GM18858 (cell line): ENCODE data around the gene JPH4.

Experiments
- ATAC-seq: cut with Tn5 transposase; IDR thresholded peaks from one replicate; pipeline ENCODE4 v1.9.1; 2021; ENCODE audit not compliant: unreplicated experiment

JPH4 gene

DNA sequence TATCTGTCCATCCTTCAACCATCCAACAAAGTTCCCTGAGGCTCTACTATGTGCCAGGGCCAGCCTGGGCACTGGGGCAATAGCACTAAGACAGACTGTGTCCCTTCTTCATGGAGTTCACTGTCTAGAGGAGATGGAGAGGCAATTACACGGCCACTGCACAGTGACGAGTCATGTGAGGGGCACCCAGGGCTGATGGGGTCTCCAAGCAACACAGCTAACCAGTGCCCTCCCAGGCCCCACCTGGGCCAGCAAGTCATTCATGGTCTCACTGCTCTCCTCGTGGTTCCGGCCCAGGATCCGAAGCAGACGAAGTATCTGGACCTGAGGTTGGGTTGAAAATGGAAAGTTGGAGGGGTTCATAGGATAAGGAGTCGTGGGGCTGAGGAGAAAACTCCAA is 13.7 kb downstream of the JPH4 start:
- ATAC-seq, result no peak

DNA sequence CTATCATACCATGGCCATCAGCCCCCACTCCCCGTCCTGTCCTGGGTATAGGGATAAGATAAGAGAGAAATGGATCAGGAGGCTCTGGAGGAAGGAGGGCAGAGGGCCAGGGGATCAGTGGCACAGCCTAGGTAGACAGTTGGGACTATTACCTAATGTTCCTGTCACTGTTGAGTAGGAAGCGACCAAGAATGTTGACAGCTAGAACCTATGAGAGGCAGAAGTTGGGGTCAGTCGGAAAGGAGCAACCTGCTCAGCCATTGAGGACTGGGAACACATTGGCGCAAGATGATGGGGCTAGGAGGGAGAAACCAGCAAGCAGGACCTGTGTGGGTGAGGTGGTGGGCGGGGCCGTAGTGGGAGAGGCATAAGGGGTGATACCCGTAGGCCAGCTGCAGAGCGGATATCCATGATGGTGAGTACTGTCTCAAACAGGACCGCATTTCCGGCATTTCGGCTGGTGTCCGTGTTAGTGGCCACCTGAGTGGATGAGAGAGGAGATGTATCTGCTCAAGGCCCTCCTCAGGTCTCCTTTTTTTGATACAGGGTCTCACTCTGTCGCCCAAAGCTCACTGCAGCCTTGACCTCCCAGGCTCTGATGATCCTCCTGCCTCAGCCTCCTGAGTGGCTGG is 14.3 kb downstream of the JPH4 start:
- ATAC-seq, result no peak

DNA sequence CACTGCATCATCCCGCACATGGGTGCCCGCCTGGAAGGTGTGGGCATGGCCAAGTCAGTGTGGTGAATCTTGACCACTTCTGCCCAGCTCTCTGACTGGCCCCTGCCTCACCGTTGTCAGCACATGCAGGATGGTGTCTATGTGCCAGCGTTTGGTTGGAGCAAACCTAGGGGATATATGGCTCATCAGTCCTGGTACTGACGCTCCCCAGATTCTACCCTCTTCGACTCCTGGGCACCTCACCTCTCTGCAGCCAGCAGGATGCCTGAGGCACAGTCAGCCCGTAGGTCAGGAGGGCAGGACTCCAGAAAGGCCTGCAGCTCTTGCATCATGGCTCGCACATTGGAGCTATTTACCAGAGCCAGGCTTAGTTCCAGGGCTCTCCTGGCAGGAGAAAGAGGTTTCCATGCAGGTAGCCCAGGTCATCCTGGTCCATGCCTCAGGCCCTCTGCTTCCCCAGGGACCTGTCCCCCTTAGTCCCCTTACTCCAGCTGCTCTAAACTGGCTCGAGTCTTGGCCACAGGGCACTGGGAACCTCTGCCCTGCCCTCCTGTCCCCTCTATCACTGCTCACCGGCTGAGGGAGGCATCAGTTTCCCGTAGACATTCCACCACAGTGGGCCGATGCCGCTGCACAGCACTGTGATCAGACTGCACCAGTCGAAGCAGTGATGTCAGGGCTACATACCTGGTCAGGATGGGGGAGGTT is 15.0 kb downstream of the JPH4 start:
- no peak for ATAC-seq

DNA sequence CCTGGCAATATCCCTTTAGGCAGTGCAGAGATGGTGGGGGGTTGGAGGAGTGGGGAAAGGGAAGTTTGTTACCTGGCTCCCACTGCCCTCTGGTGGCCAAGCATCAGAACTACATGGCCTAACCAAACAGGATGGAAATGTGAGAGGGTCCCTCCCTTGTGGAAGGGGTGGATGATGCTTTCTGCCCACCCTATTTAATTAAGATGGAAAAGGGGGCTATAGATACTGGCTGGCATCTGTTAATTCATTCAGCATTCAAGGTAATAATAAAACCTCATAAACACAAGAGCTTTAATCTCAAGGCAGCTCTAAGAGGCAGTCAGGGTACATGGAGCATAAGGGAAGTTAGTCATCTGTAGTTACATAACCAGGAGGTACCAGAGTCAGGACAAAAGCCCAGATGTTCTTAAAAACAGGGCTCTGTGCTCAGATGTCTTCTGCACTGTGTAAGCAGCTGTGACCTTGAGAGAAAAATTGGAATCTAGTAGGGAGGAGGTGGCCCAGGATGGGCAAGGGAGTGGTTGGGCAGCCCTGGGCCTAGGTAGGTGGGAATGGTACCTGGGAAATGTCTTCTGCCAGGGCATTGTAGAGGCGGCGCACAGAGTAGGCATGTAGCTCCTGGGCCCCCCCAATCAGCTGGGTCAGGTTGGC is 15.6 kb downstream of the JPH4 start:
- no peak for ATAC-seq

DNA sequence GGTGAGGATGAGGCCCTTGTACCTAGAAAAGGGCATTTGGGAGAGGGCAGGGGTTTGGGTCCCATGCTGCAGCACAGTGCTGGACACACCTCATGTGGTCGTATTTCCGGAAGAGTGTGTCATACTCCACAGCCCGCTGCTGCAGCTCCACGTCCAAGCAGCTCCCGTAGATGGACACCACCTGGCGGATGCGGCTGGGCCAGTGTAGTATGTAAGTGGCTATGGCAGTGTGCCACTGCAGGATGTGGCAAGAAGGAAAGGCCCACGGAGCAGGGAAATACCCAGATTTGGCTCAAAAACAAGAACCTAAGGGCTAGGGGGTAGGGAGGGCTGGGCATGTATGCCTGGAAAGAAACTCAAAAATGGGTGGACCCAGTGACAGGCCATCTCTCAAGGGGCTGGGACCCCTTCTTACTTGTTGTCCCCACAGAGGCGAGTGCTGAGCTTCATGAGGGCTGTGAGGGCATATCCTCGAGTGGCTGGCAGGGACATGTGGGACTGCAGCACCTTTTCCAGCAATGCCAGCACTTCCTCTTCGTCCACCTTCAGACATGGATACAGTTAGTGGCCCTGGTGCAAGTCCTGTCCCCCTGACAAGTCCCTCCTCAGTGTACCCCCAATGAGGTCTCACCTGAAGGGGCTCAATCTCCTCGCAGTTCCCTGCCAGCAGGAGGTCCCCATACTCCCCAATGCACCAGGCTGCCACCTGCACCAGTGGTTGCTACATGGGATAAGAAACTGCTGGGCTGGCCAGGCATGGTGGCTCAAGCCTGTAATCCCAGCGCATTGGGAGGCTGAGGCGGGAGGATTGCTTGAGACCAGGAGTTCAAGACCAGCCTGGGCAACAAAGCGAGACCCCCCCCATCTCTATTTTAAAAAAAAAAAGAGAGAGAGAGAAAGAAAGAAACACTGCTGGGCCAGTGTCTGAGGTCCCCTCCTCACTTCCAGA is 16.4 kb downstream of the JPH4 start:
- ATAC-seq, result no peak

DNA sequence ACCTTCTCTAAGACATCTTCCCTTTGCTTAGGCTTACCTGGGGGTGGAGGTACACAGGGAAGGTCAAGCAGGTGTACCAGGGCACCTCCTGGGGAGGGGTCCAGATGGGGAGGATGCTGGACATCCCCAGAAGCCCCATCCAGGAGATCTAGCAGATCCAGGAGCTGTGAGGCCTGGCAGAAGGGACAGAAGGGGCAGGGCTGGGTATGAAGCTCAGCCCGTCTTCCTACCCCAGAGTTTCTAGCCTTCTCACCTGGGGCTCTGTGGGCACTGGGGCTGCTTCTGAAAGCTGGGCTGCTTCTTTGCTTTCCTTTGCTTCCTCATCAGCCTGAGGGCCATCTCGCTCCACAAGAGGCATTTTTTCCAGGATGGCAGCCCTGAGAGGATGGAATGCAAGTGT is 17.3 kb downstream of the JPH4 start:
- no peak for ATAC-seq

DNA sequence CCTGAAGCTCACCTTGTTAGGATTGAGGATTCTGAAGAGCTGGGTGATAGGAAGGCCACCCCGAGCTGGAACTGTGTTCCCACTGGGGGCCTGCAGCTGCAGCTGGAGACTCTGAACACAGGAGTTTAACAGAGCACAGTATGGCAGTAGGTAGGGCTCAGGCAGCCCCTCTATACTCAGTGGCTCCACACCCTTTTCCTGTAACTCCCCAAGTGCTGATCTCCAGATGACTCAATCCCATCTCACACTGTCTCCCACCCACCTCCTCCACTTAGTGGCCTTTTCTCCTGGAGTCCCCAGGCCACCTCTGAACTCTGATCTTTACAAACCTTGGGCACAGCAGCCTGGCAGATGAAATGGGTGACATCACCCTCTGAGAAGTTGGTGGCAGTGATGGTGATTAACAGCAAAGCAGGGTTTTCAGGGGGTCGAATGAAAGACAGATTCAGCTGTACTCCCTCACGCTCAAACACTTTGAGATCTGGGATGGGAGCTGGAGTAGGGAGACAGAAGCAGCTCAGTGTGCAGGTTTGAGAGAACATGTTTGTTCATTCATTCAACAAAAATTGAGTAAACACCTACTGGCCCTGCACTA is 18.6 kb downstream of the JPH4 start:
- ATAC-seq, result no peak

DNA sequence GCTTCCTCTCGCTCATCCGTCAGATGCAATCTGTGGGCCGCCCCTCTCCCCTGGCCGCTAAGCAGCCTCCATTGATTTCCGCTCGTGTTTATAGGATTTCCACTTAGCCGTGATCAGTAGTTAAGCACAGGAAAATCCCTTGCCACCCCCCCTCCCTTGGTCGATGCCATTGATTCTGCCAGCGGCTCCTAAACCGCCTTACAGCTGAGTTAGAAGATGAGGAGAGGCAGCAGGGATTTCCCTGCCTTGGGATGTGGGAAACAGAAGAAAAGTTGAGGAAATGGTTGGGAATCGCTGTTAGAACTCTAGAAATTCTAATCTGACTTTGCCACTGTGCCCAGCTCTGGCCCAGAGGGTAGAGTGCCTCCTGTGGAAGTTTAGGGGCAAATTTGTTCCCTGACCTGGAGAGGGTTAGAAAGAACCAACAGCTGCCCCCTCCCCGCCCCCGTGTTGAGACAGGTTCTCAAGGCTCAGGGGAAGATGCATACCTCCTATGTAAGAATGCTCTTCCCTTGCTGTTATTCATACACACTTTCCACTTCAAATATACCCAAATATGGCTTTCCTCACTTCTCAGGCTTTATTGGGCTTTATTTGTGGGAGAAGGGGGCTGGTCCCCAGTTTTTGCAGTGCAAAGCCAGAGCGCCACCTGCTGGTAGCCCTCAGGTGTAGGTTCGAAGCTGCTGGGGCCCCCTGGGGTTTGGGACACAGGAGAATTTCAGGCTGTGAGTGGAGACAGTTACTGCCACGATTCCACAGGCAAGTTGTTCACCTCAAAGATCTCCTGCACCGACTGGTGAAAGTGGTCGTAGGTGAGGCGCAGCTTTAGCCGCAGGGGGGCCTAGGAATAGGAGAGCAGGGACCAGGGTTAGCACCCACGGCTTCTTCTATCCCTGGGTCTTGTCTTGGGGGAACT is 19.3 kb downstream of the JPH4 start:
- ATAC-seq, result no peak

DNA sequence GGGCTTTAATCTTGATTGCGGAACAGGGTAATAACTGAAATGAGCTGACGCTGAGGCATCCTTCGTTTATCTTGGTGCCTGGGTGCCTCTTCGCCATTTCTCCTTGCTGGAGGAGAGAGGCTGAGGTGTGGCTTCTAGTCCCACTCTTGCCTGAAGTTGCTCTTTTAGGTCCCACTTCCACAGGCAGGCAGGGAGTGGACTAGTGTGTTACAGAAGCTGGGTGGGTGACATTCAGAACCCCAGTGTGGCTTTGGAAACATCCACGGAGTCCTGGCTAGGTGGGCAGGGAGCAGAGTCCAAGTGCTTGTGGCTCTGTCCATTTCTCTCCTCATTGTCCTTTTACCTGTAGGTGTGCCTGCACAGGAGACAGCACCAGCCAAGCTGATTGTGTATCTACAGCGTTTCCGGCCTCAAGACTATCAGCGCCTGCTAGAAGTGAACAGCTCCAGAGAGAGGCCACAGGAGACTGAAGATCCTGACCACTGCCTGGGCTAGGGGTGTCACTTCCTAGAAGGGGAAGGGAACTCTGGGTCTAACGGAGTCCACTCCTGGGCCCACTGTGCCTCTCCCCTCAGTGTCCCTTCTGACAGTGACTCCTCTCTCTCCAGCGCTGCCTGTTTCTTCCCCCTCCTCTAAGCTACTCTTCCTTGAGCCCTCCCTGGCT is 20.1 kb downstream of the JPH4 start:
- no peak for ATAC-seq

DNA sequence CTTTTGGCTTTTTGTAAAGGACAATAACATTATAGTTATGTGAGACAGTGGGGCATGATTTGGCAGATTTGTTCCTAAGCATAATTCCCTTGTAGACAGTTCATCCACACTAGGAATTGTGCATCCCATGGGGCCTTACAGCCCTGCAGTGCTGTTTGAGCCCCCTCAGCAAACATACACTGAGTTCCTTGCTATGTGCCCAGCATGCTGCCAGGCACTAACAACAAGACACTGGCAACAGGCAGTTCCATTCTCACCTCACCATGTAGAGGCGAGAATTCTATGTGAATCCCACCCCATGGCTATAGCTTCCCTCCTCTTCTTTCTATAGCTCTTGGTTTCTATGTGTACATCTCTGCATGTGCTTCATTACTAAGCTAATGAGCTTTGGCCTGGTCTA is 20.6 kb downstream of the JPH4 start:
- ATAC-seq, result no peak

DNA sequence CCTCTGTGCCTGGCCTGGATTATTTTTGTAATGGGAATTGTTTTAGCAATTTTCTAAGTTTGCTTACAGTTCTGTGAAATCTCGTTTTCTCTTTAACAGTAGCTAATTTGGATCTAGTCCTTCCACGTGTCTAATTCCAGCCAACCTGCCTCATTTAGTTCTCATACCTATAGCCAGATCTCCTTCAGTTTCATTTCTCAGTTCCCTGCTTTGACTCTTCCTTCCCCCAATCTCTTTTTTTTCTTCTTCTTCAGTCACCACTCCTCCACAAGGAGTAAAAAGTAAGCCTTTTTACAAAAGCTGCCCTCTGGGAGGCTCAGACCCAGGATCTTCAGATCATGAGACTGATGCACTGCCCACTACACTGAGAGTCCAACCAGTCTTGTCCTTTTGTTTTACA is 21.1 kb downstream of the JPH4 start:
- ATAC-seq, result no peak

DNA sequence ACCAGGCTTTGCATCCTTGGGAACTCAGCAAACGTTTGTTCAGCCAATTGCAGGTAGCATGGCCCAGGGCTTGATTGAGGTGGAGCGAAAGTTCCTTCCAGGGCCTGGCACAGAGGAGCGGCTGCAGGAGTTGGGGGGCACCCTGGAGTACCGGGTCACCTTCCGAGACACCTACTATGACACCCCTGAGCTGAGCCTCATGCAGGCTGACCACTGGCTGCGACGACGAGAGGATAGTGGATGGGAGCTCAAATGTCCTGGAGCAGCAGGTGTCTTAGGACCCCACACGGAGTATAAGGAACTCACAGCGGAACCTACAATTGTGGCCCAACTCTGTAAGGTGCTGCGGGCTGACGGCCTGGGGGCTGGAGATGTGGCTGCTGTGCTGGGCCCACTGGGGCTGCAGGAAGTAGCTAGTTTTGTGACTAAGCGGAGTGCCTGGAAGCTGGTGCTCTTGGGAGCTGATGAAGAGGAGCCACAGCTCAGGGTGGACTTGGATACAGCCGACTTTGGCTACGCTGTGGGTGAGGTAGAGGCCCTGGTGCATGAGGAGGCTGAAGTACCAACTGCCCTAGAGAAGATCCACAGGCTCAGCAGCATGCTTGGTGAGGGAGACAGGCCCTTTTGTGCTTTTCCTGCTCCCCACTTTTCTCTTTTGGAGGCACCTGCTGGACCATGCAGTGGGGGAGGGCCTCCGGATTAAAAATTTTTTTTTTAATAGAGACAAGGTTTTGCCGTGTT is 21.7 kb downstream of the JPH4 start:
- ATAC-seq, result no peak

DNA sequence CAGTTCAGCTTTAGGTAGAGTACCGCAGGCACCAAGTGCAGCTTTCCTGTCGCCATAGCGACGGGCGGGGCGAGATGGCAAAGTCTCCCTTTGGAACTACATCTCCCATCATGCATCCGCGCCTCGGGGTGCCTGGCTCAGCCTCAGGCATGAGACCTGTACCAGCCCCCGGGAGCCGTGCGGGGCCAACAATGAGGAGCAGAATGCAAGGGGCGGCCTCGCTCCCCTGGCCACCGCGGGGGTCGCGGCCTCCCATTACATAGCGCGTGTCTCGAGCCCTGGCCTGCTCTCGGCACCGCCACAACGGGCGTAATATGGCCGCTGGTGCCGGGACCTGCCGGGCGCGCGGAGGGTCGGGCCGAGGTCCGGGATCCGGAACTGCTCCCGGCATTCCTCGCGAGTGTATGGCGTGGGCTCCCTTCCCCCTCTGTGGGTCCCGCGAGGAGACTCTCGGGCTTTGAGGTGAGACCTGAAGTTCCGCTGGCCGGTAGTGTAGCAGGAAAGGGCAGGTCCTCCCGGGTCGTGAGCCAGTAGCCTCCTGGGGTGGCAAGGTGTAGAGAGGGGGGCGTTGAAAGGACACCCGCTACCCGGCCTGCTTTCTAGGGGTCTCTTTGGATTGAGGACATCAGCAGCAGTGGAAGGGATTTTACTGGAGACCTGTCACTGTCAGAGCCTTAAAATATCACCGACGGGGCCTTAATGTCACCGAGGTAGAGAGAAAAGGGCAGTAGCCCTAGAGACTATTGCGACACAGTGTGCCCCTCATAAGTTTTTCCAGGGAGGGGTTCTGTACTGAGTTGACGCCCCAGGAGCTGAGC is 22.5 kb downstream of the JPH4 start, which contains the start of gene THTPA:
THTPA (plus strand) TSS at position 390 of the 818 bp plus-strand sequence. CDS start 487 bp downstream, outside the sequence.
- ATAC-seq, result peak; percentile 86

DNA sequence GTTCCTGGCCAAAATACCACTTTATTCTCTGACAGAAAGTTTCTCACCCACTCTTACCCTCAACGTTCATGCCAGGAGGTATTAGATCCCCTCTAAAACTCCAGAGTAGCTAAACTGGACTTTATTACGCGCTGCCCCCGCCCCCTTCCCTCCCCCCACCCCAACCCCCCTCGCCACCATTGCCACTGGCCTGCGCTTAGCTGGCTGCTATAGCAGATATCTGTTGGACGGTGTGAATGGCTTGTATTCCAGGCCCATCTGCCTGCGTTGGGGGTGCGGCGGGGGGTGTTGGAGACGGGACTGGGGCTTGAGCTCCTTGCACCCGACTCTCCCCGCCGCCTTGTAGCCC is 23.1 kb downstream of the JPH4 start:
- no peak for ATAC-seq

DNA sequence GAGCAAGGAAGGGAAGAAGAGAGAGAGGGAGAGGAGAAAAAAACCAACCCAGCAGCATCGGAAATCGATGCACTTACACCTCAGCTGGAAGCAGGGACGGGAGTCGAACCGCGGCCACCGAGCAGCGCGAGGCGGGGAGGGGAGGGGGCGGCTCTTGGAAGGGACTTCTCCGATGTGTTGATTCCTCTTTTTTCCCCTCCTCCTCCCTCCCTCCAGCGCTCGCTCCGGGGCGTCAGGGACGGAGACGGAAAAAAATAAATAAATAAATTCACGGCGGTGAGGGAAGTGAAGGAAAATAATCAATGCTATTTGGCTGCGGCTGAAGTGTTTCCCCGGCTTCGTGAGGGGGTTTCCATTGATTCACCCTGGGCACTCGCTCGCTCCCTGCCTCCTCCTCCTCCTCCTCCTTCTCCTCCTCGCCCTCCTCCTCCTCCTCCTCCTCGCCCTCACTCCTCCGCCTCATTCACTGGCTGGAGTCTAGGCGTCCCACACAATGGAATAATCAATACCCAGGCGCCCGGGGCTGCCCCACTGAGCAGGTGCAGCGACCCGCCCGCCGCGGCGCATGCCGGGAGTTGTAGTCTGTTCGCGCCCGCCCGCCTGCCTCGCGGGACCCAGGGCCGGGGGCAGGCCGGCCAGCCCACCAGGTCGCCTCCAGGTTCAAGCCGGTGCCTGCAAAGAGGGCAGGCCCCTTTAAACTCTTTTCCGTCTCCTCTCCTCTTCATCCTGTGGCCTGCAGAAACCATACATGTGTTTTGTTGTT is 27.1 kb downstream of the JPH4 start, which contains the start of gene ZFHX2:
ZFHX2 (minus strand) TSS at position 500 of the 763 bp plus-strand sequence. CDS start 16,440 bp downstream, outside the sequence.
- peak; percentile 38 for ATAC-seq

DNA sequence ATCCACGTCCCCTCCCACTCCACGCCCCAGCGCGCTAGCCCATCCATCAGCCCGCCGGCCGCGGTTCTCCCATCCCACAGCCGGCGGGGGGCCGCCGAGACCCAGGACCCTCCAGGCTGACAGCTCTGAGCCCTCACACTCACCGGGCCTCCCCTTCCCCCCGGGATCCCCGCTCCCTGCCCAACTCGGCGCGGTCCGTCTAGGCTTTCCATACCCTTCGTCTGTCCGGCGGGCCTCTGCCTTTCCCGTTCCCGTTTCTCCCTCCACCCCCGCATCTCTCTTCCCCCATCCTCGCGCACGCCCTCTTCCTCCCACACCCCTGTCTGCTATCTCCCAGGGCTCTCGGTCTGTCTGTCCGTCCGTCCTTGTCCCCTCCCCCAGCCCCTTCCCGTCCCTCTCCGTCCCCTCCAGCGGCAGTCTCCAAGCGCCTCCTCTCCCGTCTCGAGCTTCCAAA is 27.8 kb downstream of the JPH4 start:
- no peak for ATAC-seq
